Right atrium auricular region (tissue), 2 donors: ENCODE data around the gene LYPD6B. TPM values are rescaled to one million over a fixed set of nuclear protein-coding genes. Genes with fewer than 3 reads are reported as not detected.

Experiments
- DNase-seq: peaks from one replicate; pipeline ENCODE4 v3.0.0-alpha.2; 2019; ENCODE audit warnings: low spot score
- H3K27ac ChIP-seq, 2 donors: fragments of 200-600 bp; sonication (generic); 1 replicate in 1 of 2; 2 replicates in 1 of 2; pipeline ENCODE4 v1.5.1; 2016 to 2019
- H3K27me3 ChIP-seq, 2 donors: fragments of 200-600 bp; sonication (generic); one replicate each; pipeline versions ENCODE4 v1.5.1 to v1.6.0; 2017 to 2019
- H3K36me3 ChIP-seq: fragments of 200-600 bp; sonication (generic); one replicate; pipeline ENCODE4 v1.5.1; 2016
- H3K4me1 ChIP-seq, 2 donors: fragments of 200-600 bp; sonication (generic); one replicate each; pipeline versions ENCODE4 v1.5.1 to v1.6.0; 2017 to 2019
- H3K4me3 ChIP-seq, 2 donors: fragments of 200-600 bp; sonication (generic); 1 replicate in 1 of 2; 2 replicates in 1 of 2; pipeline ENCODE4 v1.5.1; 2017 to 2019; ENCODE audit warnings: mild to moderate bottlenecking in 1 of 2, moderate library complexity in 1 of 2
- H3K9me3 ChIP-seq, 2 donors: fragments of 200-600 bp; sonication (generic); one replicate each; pipeline ENCODE4 v1.5.1; 2019
- total RNA-seq, 2 donors: library from RNA; depleted of rRNA; stranded (reverse); fragments of >200 nt; gene quantifications; one replicate each; pipeline ENCODE4 v1.1.0, GENCODE V29; 2016
- TF ChIP-seq, protein P1 (sequence below), 2 donors: fragments of 200-600 bp; sonication (generic); IDR thresholded peaks; one replicate each; pipeline ENCODE4 v1.5.1; 2019; ENCODE audit warnings: antibody characterized with exemption in 2 of 2

Gene LYPD6B
- total RNA-seq, 2 donors from 2014 or later, result 0.28 TPM; not detected in 1

GRCh38 chr2:149122516-149122915, 84.0 kb downstream of the LYPD6B start:
- H3K4me1 ChIP-seq, result no peaks in the 10 kb centered on the region
- no peak overlapping the region for H3K27ac ChIP-seq
- no peaks in the 10 kb centered on the region for H3K9me3 ChIP-seq
- no peak overlapping the region for H3K4me3 ChIP-seq
- no peaks in the 10 kb centered on the region for H3K27me3 ChIP-seq
- no peak for DNase-seq
- H3K36me3 ChIP-seq, result no peaks in the 10 kb centered on the region
- TF ChIP-seq, protein P1, sequence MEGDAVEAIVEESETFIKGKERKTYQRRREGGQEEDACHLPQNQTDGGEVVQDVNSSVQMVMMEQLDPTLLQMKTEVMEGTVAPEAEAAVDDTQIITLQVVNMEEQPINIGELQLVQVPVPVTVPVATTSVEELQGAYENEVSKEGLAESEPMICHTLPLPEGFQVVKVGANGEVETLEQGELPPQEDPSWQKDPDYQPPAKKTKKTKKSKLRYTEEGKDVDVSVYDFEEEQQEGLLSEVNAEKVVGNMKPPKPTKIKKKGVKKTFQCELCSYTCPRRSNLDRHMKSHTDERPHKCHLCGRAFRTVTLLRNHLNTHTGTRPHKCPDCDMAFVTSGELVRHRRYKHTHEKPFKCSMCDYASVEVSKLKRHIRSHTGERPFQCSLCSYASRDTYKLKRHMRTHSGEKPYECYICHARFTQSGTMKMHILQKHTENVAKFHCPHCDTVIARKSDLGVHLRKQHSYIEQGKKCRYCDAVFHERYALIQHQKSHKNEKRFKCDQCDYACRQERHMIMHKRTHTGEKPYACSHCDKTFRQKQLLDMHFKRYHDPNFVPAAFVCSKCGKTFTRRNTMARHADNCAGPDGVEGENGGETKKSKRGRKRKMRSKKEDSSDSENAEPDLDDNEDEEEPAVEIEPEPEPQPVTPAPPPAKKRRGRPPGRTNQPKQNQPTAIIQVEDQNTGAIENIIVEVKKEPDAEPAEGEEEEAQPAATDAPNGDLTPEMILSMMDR (IDR thresholded peaks at IDR 0.05), result no peak

DNA sequence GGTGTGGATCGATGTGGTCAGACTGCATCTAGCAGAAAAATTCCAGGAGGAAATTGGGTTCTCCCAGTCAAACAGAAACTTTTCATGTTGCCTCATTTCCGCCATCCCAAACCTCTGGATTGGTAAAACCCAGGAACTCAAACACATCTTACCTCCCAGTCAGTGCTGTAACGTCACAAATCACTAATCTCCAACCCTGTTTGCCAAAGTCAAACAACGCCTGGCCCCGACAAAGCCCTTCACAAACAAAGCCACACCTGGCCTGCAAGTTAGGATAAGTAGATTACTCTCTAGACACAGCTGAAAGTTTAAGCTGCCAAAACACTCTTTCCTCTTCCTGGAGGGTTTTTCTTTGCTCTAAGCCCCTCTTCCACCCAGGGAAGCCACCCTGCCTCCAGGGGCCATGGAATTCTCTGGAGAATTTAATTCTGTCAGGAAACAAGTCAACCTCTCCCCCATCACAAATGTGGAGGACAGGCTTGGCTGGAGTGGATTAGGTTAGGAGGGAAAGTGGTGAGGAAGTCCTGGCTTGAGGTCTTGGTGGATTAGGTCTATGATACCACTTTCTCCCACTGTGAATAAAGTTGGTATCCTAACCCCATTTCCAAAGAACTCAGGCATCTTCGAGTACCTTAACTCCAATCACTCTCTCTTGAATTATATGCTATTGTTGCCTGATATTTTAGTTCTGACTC, 86.7 kb downstream of the LYPD6B start:
- no peaks in the 10 kb centered on the region for H3K4me1 ChIP-seq
- H3K36me3 ChIP-seq, result no peaks in the 10 kb centered on the region
- no peaks in the 10 kb centered on the region for H3K9me3 ChIP-seq
- no peaks in the 10 kb centered on the region for H3K27me3 ChIP-seq
- H3K27ac ChIP-seq, result no peak overlapping the region
- TF ChIP-seq, protein P1 (IDR thresholded peaks at IDR 0.05), result no peak
- DNase-seq, result no peak
- H3K4me3 ChIP-seq, result no peak overlapping the region

- Histone ChIP-seq H3K36me3 (no peaks in the 10 kb centered on the region), H3K4me3 (no peak overlapping the region), H3K9me3 (no peaks in the 10 kb centered on the region), H3K27ac (no peak overlapping the region), H3K4me1 (no peaks in the 10 kb centered on the region), H3K27me3 (no peaks in the 10 kb centered on the region)
- DNase-seq, result no peak
- TF ChIP-seq, protein P1 (IDR thresholded peaks at IDR 0.05), result no peak
Observed at GRCh38 chr2:149129433-149129832, 90.9 kb downstream of the LYPD6B start.

- TF ChIP-seq, protein P1 (IDR thresholded peaks at IDR 0.05), result no peak
- no peaks in the 10 kb centered on the region for H3K36me3 ChIP-seq
- no peak overlapping the region for H3K27ac ChIP-seq
- H3K27me3 ChIP-seq, result no peaks in the 10 kb centered on the region
- DNase-seq, result no peak
- H3K9me3 ChIP-seq, result no peaks in the 10 kb centered on the region
- H3K4me3 ChIP-seq, result no peak overlapping the region
- no peaks in the 10 kb centered on the region for H3K4me1 ChIP-seq
Observed at GRCh38 chr2:149132339-149132738, 93.8 kb downstream of the LYPD6B start.

- DNase-seq, result no peak
- Histone ChIP-seq H3K4me3 (no peak overlapping the region), H3K27ac (no peak overlapping the region), H3K36me3 (no peaks in the 10 kb centered on the region), H3K4me1 (no peaks in the 10 kb centered on the region), H3K27me3 (no peaks in the 10 kb centered on the region), H3K9me3 (no peaks in the 10 kb centered on the region)
- TF ChIP-seq, protein P1 (IDR thresholded peaks at IDR 0.05), result no peak
Observed at GRCh38 chr2:149132901-149133300, 94.4 kb downstream of the LYPD6B start.
